ENCODE data around the gene DIAPH2. TPM values are rescaled to one million over a fixed set of nuclear protein-coding genes. Genes with fewer than 3 reads are reported as not detected.

DIAPH2 gene
- polyA plus RNA-seq (2013, experiment 1 of 2), result 12.0 TPM
- 11.8 TPM for polyA plus RNA-seq (2013, experiment 2 of 2)

DNA sequence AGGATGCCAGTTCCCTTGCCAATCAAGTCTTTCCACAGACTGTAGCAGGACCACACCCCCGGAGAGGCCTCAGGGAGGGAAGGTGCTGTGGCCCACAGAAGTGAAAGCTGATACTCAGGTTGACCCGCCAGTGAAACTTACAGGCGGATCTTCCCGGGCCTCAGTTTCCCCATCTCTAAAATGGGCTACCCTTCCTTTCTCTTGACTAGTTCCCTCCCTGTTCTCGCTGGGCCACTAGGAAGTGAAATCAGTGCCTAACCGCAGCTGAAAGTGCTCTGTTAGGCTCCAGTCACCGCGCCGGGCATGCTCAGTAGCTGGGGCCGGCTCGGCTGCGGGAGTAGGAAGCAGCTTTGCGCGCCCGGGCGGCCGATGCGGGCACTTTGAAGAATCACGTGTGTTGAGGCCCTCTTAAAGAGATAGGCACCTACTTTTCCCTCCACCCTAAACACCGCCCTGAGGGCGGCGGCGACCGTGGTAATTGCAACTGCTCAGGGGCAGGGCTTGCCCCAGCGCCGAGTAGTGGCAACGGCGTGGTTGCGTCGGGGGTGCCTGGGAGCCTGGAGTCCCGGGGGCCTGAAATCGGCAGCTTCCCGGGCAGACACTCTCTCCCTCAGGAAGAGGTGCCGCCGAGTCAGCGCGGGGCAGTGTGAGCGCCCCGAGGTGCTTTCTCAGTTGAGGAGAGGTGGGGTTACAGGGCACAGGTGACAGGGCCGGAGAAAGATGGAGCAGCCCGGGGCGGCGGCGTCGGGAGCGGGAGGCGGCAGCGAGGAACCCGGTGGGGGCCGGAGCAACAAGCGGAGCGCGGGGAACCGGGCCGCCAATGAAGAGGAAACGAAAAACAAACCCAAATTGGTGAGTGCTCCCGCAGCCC lies at the start of gene DIAPH2:
Gene DIAPH2, plus strand, starts transcription at position 504 of the 871 bp plus-strand sequence.
- H3K27ac ChIP-seq (ENCODE audit: low read depth, low read length, severe bottlenecking), result no peak within 1 kb of the TSS

DNA sequence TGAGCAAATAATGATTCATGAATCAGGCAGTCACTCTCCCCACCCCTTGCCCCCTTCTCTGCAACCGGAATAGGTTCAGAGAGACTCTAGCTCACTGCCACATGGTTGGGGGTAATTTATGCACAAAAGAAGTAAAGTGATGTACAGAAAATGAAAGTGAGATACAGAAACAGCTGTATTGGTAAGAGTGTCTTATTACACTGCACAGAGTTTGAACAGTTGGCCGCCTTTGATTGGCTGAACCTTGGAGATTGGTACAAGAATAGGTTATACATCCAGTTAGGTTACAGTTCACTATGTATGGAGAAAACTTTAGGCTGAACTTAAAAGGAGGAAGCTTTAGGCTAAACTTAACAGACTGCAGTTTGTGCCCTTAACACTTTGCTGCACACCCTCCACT lies 34.6 kb upstream of the DIAPH2 start:
- H3K9me3 ChIP-seq (ENCODE audit: control insufficient read depth, low read length), result no peaks in the 10 kb centered on the region
- H3K27ac ChIP-seq (ENCODE audit: low read depth, low read length, severe bottlenecking), result no peak overlapping the region
- H3K36me3 ChIP-seq (ENCODE audit: control insufficient read depth, insufficient read depth, low read length), result no peaks in the 10 kb centered on the region
- H3K4me1 ChIP-seq (ENCODE audit: control insufficient read depth, insufficient read depth, low read length, poor library complexity, severe bottlenecking), result no peaks in the 10 kb centered on the region
- 100% methylated on average over 1 of the region's 2 CpGs; no CpG with 5 or more reads in 1 of the 2 experiments for WGBS, 2 experiments (ENCODE audit: insufficient coverage in 2 of 2)
- H3K4me3 ChIP-seq (ENCODE audit: extremely low read depth, insufficient read depth, low read length, poor library complexity, severe bottlenecking), result no peak overlapping the region

More for the DNA sequence above, at the start of gene DIAPH2:
- H3K4me3 ChIP-seq (ENCODE audit: extremely low read depth, insufficient read depth, low read length, poor library complexity, severe bottlenecking), result peak within 1 kb of the TSS; percentile 62
- H3K9me3 ChIP-seq (ENCODE audit: control insufficient read depth, low read length), result no peaks in the 10 kb centered on the region
- 0 to 10% methylated on average over 4 to 6 of the region's 57 CpGs for WGBS, 2 experiments (ENCODE audit: insufficient coverage in 2 of 2)
- H3K4me1 ChIP-seq (ENCODE audit: control insufficient read depth, insufficient read depth, low read length, poor library complexity, severe bottlenecking), result peaks cover 3% of the 10 kb centered on the region
- no peaks in the 10 kb centered on the region for H3K36me3 ChIP-seq (ENCODE audit: control insufficient read depth, insufficient read depth, low read length)

DNA sequence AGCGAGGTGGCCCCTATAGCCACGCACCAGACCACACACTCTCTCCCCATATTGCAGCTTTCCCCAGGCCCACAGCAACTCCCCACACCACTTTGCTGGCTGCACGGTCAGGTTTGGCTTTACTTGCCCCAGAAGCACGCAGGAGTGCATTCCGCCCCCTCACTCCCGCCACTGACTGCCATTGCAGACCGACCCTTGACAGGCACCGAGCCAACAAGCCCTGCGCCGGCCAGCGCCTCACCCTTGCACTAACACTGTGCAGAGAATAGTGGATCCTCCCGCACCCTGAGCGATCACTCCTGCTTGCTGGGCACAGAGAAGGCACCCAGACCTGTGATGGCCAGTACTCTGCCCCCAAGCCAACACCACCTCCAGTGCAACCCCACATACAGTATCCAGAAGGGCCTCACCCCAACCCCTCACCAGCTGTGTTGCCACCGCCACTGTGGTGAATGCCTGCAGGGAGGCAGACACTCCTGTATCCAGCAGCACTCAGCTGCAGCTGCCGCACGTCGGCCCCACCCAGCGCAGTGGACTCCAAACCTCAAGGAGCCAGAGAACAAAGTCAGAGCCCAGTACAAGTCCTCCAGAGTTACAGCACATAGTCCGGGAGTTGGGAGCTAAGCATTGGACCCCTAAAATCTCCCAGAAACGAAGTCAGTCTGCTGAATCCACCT lies 28.6 kb upstream of the DIAPH2 start:
- no peaks in the 10 kb centered on the region for H3K36me3 ChIP-seq (ENCODE audit: control insufficient read depth, insufficient read depth, low read length)
- no peak overlapping the region for H3K4me3 ChIP-seq (ENCODE audit: extremely low read depth, insufficient read depth, low read length, poor library complexity, severe bottlenecking)
- 78 to 100% methylated on average over 4 to 8 of the region's 20 CpGs for whole genome bisulfite sequencing, 2 experiments (ENCODE audit: insufficient coverage in 2 of 2)
- H3K9me3 ChIP-seq (ENCODE audit: control insufficient read depth, low read length), result no peaks in the 10 kb centered on the region
- no peaks in the 10 kb centered on the region for H3K4me1 ChIP-seq (ENCODE audit: control insufficient read depth, insufficient read depth, low read length, poor library complexity, severe bottlenecking)
- H3K27ac ChIP-seq (ENCODE audit: low read depth, low read length, severe bottlenecking), result no peak overlapping the region

DNA sequence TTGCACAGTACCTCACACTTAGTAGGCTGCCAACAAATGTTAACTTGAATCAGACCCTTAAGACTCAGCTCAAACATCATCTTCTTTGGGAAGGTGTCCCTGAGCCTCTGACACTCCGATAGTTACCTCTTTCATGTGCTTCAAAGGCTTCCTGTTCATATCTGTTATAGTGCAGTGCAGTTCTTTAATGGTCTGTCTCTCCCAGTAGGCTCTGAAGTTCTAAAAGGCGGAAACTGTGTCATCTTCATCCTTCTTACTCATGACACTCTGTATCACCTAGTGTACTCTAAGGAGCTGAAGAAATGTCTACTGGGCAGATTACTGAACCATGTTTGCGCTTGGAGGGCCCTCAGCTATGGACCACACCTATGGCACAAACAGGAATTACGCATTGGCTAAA lies 2.1 kb upstream of the DIAPH2 start:
- no peaks in the 10 kb centered on the region for H3K36me3 ChIP-seq (ENCODE audit: control insufficient read depth, insufficient read depth, low read length)
- H3K4me1 ChIP-seq (ENCODE audit: control insufficient read depth, insufficient read depth, low read length, poor library complexity, severe bottlenecking), result no peaks in the 10 kb centered on the region
- no peaks in the 10 kb centered on the region for H3K9me3 ChIP-seq (ENCODE audit: control insufficient read depth, low read length)
- no peak overlapping the region for H3K27ac ChIP-seq (ENCODE audit: low read depth, low read length, severe bottlenecking)
- H3K4me3 ChIP-seq (ENCODE audit: extremely low read depth, insufficient read depth, low read length, poor library complexity, severe bottlenecking), result no peak overlapping the region
- 100% methylated on average over 1 of the region's 4 CpGs; no CpG with 5 or more reads in 1 of the 2 experiments for WGBS, 2 experiments (ENCODE audit: insufficient coverage in 2 of 2)

DNA sequence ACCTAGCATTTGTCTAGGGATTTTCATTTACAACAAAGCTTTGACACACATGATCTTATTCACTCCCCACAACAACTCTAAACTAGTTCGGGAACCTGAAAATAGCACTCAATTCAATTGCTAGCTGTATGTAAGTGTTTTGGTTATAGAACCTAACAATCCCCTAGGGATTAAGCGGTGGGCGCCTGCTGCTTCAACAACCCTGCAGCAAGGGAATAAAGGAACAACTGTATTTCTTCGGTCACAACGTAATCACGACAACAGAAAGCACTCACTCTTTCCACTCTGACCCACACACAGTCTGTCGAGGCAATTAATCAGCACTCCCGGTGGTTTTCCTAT lies 674 bp upstream of the DIAPH2 start:
- Histone ChIP-seq H3K27ac (ENCODE audit: low read depth, low read length, severe bottlenecking) (no peak overlapping the region), H3K4me3 (ENCODE audit: extremely low read depth, insufficient read depth, low read length, poor library complexity, severe bottlenecking) (peak overlapping the region; percentile 62), H3K36me3 (ENCODE audit: control insufficient read depth, insufficient read depth, low read length) (no peaks in the 10 kb centered on the region), H3K9me3 (ENCODE audit: control insufficient read depth, low read length) (no peaks in the 10 kb centered on the region), H3K4me1 (ENCODE audit: control insufficient read depth, insufficient read depth, low read length, poor library complexity, severe bottlenecking) (no peaks in the 10 kb centered on the region)
- 51% methylated on average over 6 of the region's 8 CpGs; no CpG with 5 or more reads in 1 of the 2 experiments for WGBS, 2 experiments (ENCODE audit: insufficient coverage in 2 of 2)

DNA sequence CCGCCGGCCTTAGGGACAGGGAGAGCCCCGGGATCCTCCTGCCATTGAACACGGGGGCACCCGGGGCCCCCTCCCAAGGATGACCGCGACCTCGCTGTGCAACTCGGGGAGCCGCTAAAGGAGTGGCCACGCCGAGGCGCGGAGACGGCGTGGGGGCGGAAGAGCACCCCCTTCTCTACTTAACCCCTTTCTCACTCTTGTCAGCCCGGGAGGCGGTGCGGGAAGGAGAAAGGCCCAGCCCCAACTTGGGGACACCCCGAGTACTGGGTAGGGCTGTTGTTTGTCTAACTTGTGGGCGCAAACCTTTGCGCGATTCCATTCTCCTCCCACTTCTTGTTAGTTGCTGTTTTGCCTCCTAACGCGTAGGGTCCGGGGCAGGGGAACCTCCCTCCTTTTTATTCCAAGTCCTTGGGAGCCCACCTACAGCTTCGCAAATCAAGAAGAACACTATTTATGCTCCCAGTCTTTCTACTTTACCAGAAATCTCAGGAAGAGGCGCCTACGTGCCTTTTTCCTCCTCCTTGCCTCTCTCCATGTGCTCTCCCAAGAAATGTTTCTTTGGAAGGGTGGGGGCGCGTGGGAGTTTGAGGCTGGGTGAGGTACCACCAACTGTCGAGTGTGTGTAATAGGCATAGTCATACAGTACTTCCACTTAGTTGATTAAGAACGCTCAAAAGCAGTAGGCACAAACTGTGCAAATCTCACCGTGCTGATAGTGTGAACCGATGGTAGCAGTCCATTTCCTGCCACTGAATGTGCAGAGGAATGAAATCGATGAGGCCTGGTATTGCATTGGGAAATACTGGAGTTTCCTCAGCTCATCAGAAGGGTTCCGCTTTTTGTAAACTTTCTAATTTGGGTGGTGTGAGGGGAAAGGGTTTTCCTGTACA lies 813 bp downstream of the DIAPH2 start:
- peaks cover 9% of the 10 kb centered on the region for H3K4me1 ChIP-seq (ENCODE audit: control insufficient read depth, insufficient read depth, low read length, poor library complexity, severe bottlenecking)
- H3K27ac ChIP-seq (ENCODE audit: low read depth, low read length, severe bottlenecking), result no peak overlapping the region
- no peaks in the 10 kb centered on the region for H3K36me3 ChIP-seq (ENCODE audit: control insufficient read depth, insufficient read depth, low read length)
- H3K4me3 ChIP-seq (ENCODE audit: extremely low read depth, insufficient read depth, low read length, poor library complexity, severe bottlenecking), result peak overlapping the region; percentile 62
- no peaks in the 10 kb centered on the region for H3K9me3 ChIP-seq (ENCODE audit: control insufficient read depth, low read length)
- WGBS, 2 experiments (ENCODE audit: insufficient coverage in 2 of 2), result 4 to 7% methylated on average over 7 to 10 of the region's 38 CpGs

DNA sequence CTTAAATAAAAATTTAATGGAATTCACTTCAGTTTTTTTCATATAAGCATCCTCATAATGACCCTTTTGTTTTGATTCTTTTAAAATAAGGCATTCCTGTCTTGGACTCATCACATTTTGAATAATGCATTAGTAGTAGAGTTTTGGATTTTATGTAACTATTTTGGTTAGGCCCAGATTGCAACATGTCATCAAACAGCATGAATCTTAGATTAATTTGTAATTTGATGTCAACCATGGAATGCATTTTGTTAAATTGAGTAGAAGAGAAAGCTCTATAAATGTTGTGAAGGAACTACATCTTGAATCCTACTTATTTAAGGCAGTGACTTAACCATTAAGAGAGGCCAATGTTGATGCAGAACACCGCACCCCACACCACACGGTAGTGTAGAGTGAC lies 3.1 kb downstream of the DIAPH2 start:
- no peak overlapping the region for H3K4me3 ChIP-seq (ENCODE audit: extremely low read depth, insufficient read depth, low read length, poor library complexity, severe bottlenecking)
- no peaks in the 10 kb centered on the region for H3K9me3 ChIP-seq (ENCODE audit: control insufficient read depth, low read length)
- no peak overlapping the region for H3K27ac ChIP-seq (ENCODE audit: low read depth, low read length, severe bottlenecking)
- WGBS, 2 experiments (ENCODE audit: insufficient coverage in 2 of 2), result no CpG with 5 or more reads among the region's 2 CpGs
- peaks cover 9% of the 10 kb centered on the region for H3K4me1 ChIP-seq (ENCODE audit: control insufficient read depth, insufficient read depth, low read length, poor library complexity, severe bottlenecking)
- no peaks in the 10 kb centered on the region for H3K36me3 ChIP-seq (ENCODE audit: control insufficient read depth, insufficient read depth, low read length)

DNA sequence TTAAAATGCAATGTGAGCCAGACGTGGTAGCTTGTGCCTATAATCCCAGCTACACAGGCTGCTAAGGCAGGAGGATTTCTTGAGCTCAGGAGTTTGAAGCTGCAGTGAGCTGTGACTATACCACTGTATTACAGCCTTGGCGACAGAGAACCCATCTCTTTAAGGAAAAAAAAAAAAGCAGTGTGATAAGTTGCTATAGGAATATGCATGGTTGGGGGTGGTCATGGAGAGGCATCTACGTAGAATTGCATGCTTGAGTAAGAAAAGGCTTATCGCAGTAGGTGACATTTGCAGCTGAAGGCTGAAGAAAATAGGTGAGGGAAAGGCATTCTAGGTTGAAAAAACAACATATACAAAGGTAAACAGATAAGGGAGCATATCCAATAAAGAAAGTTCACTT lies 4.1 kb downstream of the DIAPH2 start:
- no peaks in the 10 kb centered on the region for H3K9me3 ChIP-seq (ENCODE audit: control insufficient read depth, low read length)

DNA sequence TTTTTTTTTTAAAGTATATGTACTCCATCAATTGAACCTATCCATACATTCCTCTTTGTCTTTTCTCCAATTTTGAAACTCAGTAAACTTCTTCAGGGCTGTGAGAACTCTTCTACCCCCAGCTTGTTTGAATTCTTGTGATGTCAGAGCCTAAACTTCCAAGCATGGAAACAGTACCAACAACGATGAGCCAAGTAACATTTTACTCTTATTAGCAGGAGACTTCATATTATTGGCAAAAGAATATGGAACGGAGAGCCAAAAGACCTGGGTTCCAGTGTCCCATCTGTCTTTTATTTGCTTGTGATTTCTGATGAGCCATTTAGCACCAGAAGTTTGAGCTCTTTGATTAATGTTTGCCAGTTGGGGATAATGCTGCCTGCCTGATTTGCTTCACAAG lies 5.3 kb downstream of the DIAPH2 start:
- Histone ChIP-seq H3K4me1 (ENCODE audit: control insufficient read depth, insufficient read depth, low read length, poor library complexity, severe bottlenecking) (peaks cover 9% of the 10 kb centered on the region), H3K36me3 (ENCODE audit: control insufficient read depth, insufficient read depth, low read length) (no peaks in the 10 kb centered on the region), H3K4me3 (ENCODE audit: extremely low read depth, insufficient read depth, low read length, poor library complexity, severe bottlenecking) (no peak overlapping the region), H3K9me3 (ENCODE audit: control insufficient read depth, low read length) (no peaks in the 10 kb centered on the region), H3K27ac (ENCODE audit: low read depth, low read length, severe bottlenecking) (no peak overlapping the region)
- WGBS, 2 experiments (ENCODE audit: insufficient coverage in 2 of 2), result no CpG with 5 or more reads among the region's 2 CpGs

More for the DNA sequence above, 4.1 kb downstream of the DIAPH2 start:
- Histone ChIP-seq H3K4me3 (ENCODE audit: extremely low read depth, insufficient read depth, low read length, poor library complexity, severe bottlenecking) (no peak overlapping the region), H3K4me1 (ENCODE audit: control insufficient read depth, insufficient read depth, low read length, poor library complexity, severe bottlenecking) (peaks cover 9% of the 10 kb centered on the region), H3K27ac (ENCODE audit: low read depth, low read length, severe bottlenecking) (no peak overlapping the region), H3K36me3 (ENCODE audit: control insufficient read depth, insufficient read depth, low read length) (no peaks in the 10 kb centered on the region)
- WGBS, 2 experiments (ENCODE audit: insufficient coverage in 2 of 2), result 83% methylated on average over 2 of the region's 4 CpGs; no CpG with 5 or more reads in 1 of the 2 experiments

DNA sequence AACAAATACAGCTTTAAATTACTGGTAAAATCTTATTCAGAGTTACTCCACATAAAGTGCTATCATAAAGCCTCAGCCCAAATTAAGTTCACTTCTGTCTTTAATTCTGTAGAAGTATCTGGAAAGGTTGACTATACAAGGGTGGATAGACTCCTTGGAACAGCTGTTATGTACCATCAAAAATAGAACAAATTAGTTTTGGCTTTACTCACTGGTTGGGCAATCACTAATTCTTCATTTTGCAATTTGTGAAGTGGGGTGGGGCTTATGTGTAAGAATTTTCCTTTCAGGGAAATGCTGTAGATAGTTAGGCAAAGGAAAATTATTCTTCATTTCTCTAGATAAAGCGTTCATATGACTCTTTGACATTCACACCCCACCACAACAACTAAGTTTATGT lies 7.8 kb downstream of the DIAPH2 start:
- peaks cover 9% of the 10 kb centered on the region for H3K4me1 ChIP-seq (ENCODE audit: control insufficient read depth, insufficient read depth, low read length, poor library complexity, severe bottlenecking)
- no CpG with 5 or more reads among the region's 1 CpG for WGBS, 2 experiments (ENCODE audit: insufficient coverage in 2 of 2)
- H3K27ac ChIP-seq (ENCODE audit: low read depth, low read length, severe bottlenecking), result no peak overlapping the region
- no peak overlapping the region for H3K4me3 ChIP-seq (ENCODE audit: extremely low read depth, insufficient read depth, low read length, poor library complexity, severe bottlenecking)
- H3K9me3 ChIP-seq (ENCODE audit: control insufficient read depth, low read length), result no peaks in the 10 kb centered on the region
- no peaks in the 10 kb centered on the region for H3K36me3 ChIP-seq (ENCODE audit: control insufficient read depth, insufficient read depth, low read length)
